Right cardiac atrium (tissue), 5 donors: Measurements from ENCODE around the gene DIO1. TPM values are rescaled to one million over a fixed set of nuclear protein-coding genes. Genes with fewer than 3 reads are reported as not detected.
A peak's percentile ranks its signal among the peaks of the same experiment; 100 is the strongest.

Experiments used
- ATAC-seq, 2 donors: fragments of 200-7000 bp; cut with Tn5 transposase; one replicate each; pipeline versions ENCODE4 v1.8.0 to v1.9.1; 2020; ENCODE audit warnings: moderate library complexity in 2 of 2, mild to moderate bottlenecking in 1 of 2
- DNase-seq, 3 donors: peaks; one replicate each; pipeline ENCODE4 v3.0.0-alpha.2; 2020
- H3K27ac ChIP-seq: one replicate; pipeline ENCODE4 v1.5.1; 2013; ENCODE audit warnings: mild to moderate bottlenecking, low read length, control low read depth, moderate library complexity
- H3K27me3 ChIP-seq: one replicate; pipeline ENCODE4 v1.6.1; 2013; ENCODE audit not compliant: control insufficient read depth, insufficient read depth
- H3K4me1 ChIP-seq: one replicate; pipeline ENCODE4 v1.6.1; 2013; ENCODE audit warnings: low read length; ENCODE audit not compliant: control insufficient read depth, insufficient read depth
- H3K4me3 ChIP-seq: one replicate; pipeline ENCODE4 v1.5.1; 2013; ENCODE audit warnings: low read length, control low read depth
- H3K9me3 ChIP-seq: one replicate; pipeline ENCODE4 v1.6.1; 2013; ENCODE audit warnings: low read length; ENCODE audit not compliant: control insufficient read depth
- WGBS: extraction: QIAGEN DNeasy Blood & Tissue Kit; methylation state at CpG from one replicate; pipeline ENCODE4 v1.1.7; 2013; 5-methylcytosine and 5-hydroxymethylcytosine counted together
- intact Hi-C, 4 donors: fragments of 100-400 bp; cut with DNase I; formaldehyde crosslinking; loops; one replicate each; pipeline versions ENCODE4 v1.11.0 to v1.14.0; 2022 to 2023
- long read RNA-seq, 4 donors: library from polyadenylated mRNA; unstranded; transcript quantifications; one replicate each; pipeline ENCODE4 v2.0.0, GENCODE V29; 2020 to 2021
- polyA plus RNA-seq: library from polyadenylated mRNA; stranded (reverse); fragments of 200-250 nt; gene quantifications from one replicate; pipeline ENCODE4 v1.2.3, GENCODE V29; 2013
- total RNA-seq, 4 donors: library from RNA; stranded (reverse); fragmentation: NEBNext Ultra II Directional; extraction: Animal tissue kit (Norgen Biotek cat#: 25700); gene quantifications; one replicate each; pipeline ENCODE4 v1.2.1, GENCODE V29; 2021
- donor health status: healthy with polysubstance abuse.
- donor health status: DM: no; HTN: yes; CAD: no.
- donor health status: DM: no; HTN: no; CAD: no.
- donor health status: DM: no; HTN: yes; CAD: no; lungs with severe emphysema.
- donor health status: DM: yes; HTN: yes; CAD: no.

DIO1 gene
- not detected for total RNA-seq
- polyA plus RNA-seq, result not detected
- long read RNA-seq, donor 1, result 0 reads
- long read RNA-seq, donor 2, result 0 reads
- long read RNA-seq, donor 3, result 0 reads
- long read RNA-seq, donor 4, result 0 reads

DNA sequence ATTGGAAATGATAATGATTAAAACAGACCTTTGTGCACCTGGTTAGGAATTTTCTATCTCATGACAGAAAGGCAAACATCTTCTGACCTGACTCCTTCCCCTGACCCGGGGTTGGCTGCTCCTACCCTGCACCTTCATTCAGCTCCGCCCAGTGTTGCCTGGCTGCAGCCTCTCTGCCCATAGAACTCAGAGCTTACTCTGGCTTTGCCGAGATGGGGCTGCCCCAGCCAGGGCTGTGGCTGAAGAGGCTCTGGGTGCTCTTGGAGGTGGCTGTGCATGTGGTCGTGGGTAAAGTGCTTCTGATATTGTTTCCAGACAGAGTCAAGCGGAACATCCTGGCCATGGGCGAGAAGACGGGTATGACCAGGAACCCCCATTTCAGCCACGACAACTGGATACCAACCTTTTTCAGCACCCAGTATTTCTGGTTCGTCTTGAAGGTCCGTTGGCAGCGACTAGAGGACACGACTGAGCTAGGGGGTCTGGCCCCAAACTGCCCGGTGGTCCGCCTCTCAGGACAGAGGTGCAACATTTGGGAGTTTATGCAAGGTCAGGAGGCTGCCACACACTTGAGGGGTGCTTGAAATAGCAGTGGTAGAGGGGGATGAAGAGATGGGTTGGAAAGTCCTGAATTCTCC lies at the start of gene DIO1:
DIO1 (plus strand) TSS at position 189 of the 638 bp plus-strand sequence; CDS start at position 213, 24 bp downstream.
- intact Hi-C loops, result loop anchor here in 2 of 4 donors (5.0 to 10.0 kb wide), 2 partner anchors 51 to 53 kb away; partner anchors contain the start of genes IFT25 (in 2 of the 2) and LRRC42 (in 2 of the 2)
- no peak within 1 kb of the TSS for H3K27ac ChIP-seq
- DNase-seq (no peak), ATAC-seq (no peak)
- no peaks in the 10 kb centered on the region for H3K4me1 ChIP-seq
- 79% methylated on average over 14 of the region's 14 CpGs for WGBS
- H3K9me3 ChIP-seq, result no peaks in the 10 kb centered on the region
- no peaks in the 10 kb centered on the region for H3K27me3 ChIP-seq
- H3K4me3 ChIP-seq, result no peak within 1 kb of the TSS

DNA sequence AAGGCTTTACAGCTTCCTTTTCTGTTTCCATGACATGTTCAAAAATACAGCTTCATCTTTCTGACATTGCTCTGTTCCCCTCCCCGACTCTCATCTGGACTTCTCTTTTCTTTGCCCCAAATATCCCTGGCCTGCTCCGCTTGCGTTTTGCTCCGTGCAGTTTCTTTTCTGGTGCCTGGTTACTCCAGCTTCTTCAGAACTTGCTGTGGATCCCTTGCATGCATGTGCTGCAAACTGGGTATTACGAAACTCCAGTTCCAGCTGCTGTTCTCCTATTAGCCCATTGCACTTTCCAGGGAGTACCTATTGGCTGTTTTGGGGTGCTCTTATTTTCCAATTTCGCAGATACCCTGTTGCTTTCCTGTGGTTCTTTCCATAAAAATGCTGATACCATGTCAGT lies 46.0 kb upstream of the DIO1 start:
- intact Hi-C loops, result no loop called here
- no peaks in the 10 kb centered on the region for H3K27me3 ChIP-seq
- 81% methylated on average over 6 of the region's 6 CpGs for WGBS
- no peaks in the 10 kb centered on the region for H3K9me3 ChIP-seq
- H3K4me1 ChIP-seq, result no peaks in the 10 kb centered on the region
- H3K4me3 ChIP-seq, result no peak overlapping the region
- ATAC-seq (no peak), DNase-seq (no peak)
- H3K27ac ChIP-seq, result no peak overlapping the region

DNA sequence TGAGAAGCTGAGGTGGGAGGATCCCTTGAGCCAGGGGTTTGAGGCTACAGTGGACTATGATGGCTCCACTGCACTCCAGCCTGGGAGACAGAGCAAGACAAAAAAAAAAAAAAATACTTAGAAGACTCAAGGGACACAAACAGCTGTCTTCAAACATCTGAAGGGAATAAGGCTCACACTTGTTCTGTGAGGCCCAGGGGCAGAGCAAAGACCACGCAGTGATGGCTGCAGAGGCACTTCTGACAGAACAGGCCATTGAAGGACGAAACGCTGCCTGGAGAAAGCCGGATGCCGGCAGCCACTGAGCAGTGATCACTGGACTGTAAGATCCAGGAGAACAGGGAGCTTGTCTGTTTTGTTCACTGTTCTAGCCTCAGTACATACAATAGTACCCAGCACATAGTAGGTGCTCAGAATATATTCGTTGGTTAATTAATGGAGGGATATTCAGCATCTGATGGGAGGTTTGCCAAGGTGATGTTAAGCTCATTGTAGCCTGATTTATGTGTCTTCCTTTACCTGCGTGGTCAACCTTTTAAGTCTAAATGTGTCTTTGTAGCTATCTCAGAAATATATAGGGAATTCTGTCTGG lies 43.8 kb upstream of the DIO1 start:
- no peak overlapping the region for H3K4me3 ChIP-seq
- ATAC-seq, result no peak
- no peak overlapping the region for H3K27ac ChIP-seq
- no peaks in the 10 kb centered on the region for H3K4me1 ChIP-seq
- intact Hi-C loops, result no loop called here
- no peak for DNase-seq
- WGBS, result 84% methylated on average over 7 of the region's 7 CpGs
- H3K9me3 ChIP-seq, result no peaks in the 10 kb centered on the region
- no peaks in the 10 kb centered on the region for H3K27me3 ChIP-seq

DNA sequence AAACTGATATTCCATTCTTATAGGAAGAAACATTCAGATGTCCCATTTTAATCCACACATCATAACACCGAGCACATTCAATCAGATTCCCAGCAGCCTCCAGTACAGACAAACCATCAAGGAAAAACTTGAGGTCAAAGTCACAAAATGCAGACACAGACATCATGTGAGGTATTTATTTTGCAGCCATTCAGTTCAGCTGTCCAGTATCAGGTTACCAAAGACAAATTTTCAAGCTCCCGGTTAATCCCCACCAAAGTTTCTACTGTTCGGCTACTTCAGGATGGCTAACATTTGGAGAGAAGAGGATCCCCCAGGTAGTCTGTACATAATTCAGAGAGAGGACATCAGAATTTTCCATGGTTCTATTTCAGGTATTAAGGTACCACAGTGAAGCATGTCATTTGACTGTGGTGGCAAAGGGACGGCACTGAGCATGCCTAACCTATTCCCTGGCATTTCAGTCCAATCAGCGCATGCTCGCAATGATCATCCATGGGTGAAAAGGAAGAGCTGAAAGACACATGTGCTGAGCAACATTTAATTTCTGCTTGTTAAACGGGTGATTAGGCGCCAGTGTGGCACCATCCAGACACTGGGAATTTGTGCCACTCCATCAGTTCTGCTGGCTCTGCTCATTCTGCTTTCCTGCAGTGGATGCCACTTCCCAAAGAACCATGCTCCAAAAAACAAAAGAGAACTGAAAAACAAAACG lies 42.3 kb upstream of the DIO1 start:
- no peak overlapping the region for H3K4me3 ChIP-seq
- H3K9me3 ChIP-seq, result no peaks in the 10 kb centered on the region
- ATAC-seq (no peak), DNase-seq (no peak)
- no peaks in the 10 kb centered on the region for H3K4me1 ChIP-seq
- no peak overlapping the region for H3K27ac ChIP-seq
- H3K27me3 ChIP-seq, result no peaks in the 10 kb centered on the region
- WGBS, result 88% methylated on average over 9 of the region's 9 CpGs
- intact Hi-C loops, result no loop called here

DNA sequence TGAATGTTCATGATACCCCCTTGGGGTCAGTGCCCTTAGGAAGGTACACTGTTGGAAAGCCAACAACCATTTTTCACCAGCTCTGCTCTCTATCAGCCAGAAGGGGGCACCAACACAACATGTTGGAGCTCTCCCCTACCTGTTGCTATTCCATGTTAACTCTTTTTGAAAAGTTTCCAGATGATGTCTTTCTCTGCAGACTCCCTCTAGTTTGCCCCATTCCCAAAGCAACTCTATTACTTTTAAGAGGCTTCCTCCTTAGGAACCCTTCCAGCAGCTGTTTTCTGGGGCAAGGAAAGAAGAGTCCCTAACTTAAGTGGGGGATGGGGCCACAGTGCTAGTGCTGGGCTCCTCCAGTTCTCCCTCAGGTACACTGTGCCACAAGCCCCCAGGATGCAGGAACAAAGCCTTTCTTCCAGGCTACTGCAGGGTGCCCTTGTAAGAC lies 33.0 kb upstream of the DIO1 start:
- no peaks in the 10 kb centered on the region for H3K9me3 ChIP-seq
- DNase-seq (no peak), ATAC-seq (peak; percentile 63)
- no peaks in the 10 kb centered on the region for H3K4me1 ChIP-seq
- no peaks in the 10 kb centered on the region for H3K27me3 ChIP-seq
- no peak overlapping the region for H3K4me3 ChIP-seq
- H3K27ac ChIP-seq, result no peak overlapping the region
- intact Hi-C loops, result no loop called here

DNA sequence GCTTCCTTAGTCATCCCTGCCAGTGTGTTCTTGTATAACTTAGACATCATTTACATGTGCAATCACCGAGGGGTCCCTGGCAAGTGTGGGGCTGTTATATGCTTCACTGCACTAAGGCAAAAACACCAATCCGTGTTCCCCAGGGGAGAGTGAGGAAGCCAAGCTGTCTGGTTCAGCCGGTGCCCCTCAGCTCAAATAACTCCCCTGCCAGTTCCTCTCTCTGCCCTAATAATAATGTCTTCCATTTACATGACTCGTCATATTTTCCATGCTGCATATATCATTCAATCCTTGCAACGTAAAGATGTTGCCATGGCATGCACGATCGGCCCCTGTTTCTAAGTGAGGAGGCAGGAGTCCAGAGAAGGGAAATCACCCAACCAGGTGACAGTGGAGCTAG lies 31.5 kb upstream of the DIO1 start:
- intact Hi-C loops, result no loop called here
- H3K27ac ChIP-seq, result no peak overlapping the region
- ATAC-seq (no peak), DNase-seq (no peak)
- no peaks in the 10 kb centered on the region for H3K27me3 ChIP-seq
- H3K9me3 ChIP-seq, result no peaks in the 10 kb centered on the region
- 76% methylated on average over 7 of the region's 7 CpGs for WGBS
- H3K4me3 ChIP-seq, result no peak overlapping the region
- no peaks in the 10 kb centered on the region for H3K4me1 ChIP-seq

DNA sequence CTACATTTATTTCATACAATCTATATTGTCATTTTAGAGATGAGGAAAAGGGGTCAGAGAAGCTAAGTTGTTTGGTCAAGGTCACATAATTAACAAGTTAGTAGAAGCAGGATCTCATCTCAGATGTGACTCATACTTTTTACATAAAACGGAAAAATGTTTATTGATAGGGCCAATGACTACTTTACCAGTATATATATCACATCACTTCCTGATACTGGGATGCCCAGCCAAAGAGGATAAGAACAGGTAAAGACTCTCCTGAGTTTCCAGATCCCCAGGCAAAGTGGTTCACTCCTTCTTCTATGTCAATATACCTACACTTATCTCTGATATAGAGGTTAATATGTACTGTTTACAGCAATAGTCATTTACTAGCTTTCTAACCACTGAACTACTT lies 25.4 kb upstream of the DIO1 start:
- DNase-seq, result no peak
- intact Hi-C loops, result no loop called here
- 92% methylated on average over 1 of the region's 1 CpG for WGBS
- H3K4me1 ChIP-seq, result no peaks in the 10 kb centered on the region
- no peak overlapping the region for H3K4me3 ChIP-seq
- no peak overlapping the region for H3K27ac ChIP-seq
- no peak for ATAC-seq
- no peaks in the 10 kb centered on the region for H3K27me3 ChIP-seq
- no peaks in the 10 kb centered on the region for H3K9me3 ChIP-seq

DNA sequence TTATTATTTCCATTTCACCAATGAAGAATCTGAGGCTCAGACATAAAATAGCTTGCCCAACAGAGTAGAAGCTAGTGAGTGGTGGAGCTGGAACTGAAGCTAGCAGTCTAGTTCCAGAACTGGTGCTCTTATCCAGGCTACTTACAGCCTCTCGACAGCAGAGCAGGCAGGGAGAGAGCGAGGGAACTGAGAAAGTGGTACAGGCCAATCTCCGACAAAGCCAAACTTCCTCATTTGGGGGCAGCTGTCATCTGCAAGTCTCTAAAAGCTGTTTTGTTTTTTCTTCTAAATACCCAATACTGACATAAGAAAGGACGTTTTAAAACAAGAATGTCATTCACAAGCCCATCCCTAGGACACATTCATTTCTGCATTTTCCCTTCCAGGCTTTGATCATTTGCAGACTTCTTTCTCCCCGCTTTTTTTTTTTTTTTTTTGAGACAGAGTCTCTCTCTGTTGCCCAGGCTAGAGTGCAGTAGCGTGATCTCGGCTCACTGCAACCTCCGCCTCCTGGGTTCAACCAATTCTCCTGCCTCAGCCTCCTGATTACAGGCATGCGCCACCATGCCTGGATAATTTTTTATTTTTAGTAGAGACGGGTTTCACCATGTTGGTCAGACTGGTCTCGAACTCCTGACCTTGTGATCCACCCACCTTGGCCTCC lies 24.4 kb upstream of the DIO1 start:
- Histone ChIP-seq H3K27me3 (no peaks in the 10 kb centered on the region), H3K4me3 (no peak overlapping the region), H3K27ac (no peak overlapping the region), H3K4me1 (no peaks in the 10 kb centered on the region), H3K9me3 (no peaks in the 10 kb centered on the region)
- 85% methylated on average over 11 of the region's 11 CpGs for WGBS
- no peak for DNase-seq
- no peak for ATAC-seq
- intact Hi-C loops, result loop anchor here in 1 of 4 donors (10.0 kb wide), 1 partner anchor 935 kb away; the partner anchor contains the start of gene TTC22

DNA sequence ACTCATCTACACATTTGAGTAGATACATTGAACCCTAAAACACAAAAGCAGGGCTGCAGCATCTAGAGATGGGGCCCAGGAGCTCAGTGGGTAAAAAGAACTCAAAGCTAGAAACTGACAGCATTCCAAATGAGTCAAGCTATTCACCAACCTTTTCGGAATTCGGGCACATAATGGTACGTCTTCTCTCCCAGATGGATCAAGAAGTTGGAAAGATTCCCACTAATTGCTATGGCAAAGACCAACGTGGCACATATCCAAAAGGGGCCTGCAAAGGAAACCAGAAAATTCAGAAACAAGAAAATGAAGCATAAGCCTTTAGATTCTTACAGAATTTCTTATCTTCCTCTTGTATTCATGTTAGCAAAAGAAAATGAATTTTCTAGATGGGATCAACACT lies 22.8 kb upstream of the DIO1 start:
- Histone ChIP-seq H3K4me3 (no peak overlapping the region), H3K27ac (no peak overlapping the region), H3K4me1 (no peaks in the 10 kb centered on the region), H3K27me3 (no peaks in the 10 kb centered on the region), H3K9me3 (no peaks in the 10 kb centered on the region)
- 75% methylated on average over 4 of the region's 4 CpGs for WGBS
- DNase-seq, result no peak
- no peak for ATAC-seq
- intact Hi-C loops, result loop anchor here in 1 of 4 donors (10.0 kb wide), 1 partner anchor 934 kb away; the partner anchor contains the start of gene TTC22

DNA sequence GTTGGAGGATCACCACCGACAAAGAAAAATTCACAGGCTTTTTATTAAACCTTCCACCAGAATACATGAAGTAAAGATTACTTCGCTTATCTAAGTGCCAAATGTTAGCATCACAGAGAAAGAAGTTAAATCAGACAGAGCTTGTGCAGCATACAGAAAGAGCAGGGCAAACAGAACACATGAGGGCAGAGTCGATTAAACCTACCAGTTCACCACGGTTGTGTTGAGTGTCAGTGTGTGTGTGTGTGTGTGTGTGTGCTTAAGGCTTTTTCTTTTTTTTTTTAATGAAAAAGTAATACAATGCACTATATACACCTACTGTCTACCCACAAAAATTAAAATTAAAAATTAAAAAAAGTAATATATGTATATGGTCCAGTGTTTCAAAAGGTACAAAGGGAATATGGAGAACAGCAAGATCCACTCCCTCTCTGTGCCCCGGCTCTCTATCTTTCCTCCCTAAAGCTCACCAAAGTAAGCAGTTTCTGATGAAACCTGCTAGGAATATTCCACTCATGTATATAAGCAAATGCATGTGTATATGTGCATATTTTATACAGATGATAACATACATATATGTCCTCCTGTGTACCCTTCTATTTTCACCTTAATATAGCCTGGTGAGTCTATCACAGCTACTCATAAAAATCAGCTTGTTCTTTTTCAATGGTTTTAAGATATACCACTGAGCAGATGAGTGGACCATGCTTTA lies 22.1 kb upstream of the DIO1 start:
- no peak overlapping the region for H3K4me3 ChIP-seq
- H3K4me1 ChIP-seq, result no peaks in the 10 kb centered on the region
- no peaks in the 10 kb centered on the region for H3K27me3 ChIP-seq
- no peaks in the 10 kb centered on the region for H3K9me3 ChIP-seq
- ATAC-seq (no peak), DNase-seq (no peak)
- no peak overlapping the region for H3K27ac ChIP-seq
- 84% methylated on average over 5 of the region's 5 CpGs for WGBS
- intact Hi-C loops, result loop anchor here in 1 of 4 donors (10.0 kb wide), 1 partner anchor 933 kb away; the partner anchor contains the start of gene TTC22
